Activated effector memory CD4-positive, alpha-beta T cell treated with anti-CD3 and anti-CD28 coated beads, Interleukin-2, amount 50 U/mL, for 16 hours (primary cell): Measurements from ENCODE around the gene ANKRD13B.

Experiments
- DNase-seq: peaks from one replicate; pipeline ENCODE4 v3.0.0-alpha.2; 2020

Gene ANKRD13B

DNA sequence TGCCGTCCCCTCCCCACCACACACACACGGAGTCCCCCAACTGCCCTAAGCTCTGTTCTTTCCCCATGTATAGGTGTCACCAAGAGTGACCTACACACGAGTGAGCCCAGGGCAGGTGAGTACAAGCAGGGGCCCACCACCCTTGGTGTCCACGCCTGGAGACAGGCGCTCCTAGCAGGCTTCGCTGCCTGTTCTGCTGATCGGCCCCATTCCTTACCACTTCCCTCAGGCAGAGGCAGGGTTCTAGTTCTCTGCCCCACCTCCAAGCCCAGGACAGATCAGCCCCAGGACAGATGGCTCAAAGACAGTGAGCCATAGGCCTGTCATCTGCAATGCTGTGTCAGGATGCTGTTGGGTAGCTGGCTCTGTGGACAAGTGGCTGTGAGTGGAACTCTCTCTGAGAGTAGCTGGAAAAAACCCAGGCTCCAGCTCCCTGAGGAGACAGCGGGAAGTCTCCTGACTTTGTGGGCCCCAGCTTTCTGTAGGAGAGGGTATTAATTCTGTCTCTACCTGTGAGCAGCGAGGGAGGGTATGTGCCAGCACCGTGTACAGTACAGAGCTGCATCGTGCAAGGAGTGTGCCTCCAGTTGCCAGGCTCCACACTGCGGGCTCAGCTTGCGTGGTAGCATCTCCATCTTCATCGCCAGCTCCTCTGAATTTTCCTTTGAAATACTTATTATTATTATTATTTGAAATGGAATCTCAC, 23.5 kb upstream of the ANKRD13B start:
- DNase-seq, result peak; percentile 64

DNA sequence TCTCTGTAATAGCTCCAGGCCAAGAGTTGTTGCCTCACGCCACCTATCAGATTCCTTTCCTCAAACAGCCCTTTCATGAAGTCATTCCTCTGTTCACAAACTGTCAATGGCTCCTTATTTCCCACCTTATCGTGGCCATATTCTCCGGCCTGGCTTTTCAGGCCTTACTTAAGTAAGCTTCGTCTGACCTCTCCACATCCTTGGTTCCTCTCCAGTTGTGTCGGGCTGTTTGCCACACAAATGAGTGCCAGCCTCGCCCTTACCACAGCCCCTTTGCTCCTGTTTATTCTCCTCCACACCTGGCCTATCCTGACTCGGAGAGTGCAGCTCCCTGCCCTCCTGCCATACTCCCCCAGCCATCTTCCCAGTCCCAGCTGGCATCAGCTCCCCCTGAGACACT, 22.4 kb upstream of the ANKRD13B start:
- DNase-seq, result no peak

DNA sequence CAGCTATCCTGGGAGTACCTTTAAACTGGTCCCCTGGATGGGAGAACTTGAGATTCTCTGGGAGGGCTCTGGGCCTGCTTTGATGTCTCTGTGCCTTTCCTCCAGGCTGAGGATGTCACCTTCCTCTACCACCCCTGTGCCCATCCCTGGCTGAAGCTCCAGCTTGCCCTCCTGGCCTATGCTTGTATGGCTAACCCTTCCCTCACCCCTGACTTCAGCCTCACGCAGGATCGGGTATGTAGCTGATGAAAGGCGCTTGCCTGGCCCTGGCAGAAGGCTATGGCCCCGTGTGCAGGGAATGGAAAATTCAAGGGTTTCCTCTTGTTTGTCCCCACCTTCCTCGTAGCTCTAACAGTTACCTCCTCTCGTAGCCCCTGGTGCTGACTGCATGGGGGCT, 21.4 kb upstream of the ANKRD13B start:
- DNase-seq, result no peak

DNA sequence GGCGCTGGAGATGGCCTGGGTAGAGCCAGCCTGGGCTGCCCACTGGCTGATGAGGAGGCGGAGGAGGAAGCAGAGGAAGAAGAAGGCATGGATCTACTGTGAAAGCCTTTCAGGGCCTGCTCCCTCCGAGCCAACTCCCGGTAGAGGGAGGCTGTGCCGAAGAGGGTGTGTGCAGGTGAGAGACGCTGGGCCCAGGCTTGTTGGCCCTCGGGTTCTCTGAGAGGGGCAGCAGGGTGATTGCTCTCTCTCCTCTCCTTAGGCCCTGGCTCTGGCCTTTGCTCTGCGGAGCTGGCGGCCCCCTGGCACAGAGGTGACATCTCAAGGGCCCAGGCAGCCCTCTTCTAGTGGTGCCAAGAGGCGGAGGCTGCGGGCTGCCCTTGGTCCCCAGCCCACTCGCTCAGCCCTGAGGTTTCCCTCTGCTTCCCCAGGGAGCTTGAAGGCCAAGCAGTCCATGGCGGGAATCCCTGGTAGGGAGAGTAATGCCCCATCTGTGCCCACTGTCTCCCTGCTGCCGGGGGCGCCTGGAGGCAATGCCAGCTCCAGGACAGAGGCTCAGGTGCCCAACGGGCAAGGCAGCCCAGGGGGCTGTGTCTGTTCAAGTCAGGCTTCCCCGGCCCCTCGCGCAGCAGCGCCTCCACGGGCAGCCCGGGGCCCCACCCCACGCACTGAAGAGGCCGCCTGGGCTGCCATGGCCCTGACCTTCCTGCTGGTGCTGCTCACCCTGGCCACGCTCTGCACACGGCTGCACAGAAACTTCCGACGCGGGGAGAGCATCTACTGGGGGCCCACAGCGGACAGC, 20.9 kb upstream of the ANKRD13B start:
- DNase-seq, result no peak

DNA sequence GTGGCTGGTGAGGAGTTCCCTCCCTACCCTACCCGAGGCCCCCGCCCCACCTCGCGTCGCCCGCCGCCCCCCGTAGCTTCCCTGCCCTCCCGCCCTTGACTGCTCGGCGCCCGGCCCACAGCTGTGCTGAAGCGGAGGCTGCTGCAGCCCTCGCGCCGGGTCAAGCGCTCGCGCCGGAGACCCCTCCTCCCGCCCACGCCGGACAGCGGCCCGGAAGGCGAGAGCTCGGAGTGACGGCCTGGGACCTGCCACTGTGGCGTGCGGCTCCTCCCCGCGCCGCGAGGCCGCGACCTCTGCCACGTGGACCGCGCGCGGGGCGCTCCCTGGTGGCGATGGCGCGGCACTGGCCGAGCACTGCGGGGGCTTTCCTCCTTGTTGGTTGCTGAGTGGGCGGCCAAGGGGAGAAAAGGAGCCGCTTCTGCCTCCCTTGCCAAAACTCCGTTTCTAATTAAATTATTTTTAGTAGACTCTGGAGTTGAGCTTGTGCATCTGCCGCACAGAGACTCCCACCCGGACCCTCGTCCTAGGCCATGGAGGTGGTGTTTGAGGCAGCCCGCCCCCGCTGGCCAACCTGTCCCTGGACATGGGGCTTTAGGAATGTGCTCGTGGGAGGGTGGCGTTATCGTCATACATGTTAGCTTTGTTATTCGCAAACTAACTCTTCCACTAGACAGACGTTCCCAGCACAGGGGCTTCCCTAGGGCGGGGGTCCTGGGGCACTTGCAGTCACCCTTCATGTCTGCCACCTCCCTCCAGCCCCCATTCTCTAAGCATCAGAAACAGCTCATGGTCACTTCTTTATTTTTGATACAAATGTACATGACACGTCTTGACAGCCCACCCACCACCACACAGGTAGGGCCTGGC, 20.0 kb upstream of the ANKRD13B start:
- DNase-seq, result peak; percentile 88

DNA sequence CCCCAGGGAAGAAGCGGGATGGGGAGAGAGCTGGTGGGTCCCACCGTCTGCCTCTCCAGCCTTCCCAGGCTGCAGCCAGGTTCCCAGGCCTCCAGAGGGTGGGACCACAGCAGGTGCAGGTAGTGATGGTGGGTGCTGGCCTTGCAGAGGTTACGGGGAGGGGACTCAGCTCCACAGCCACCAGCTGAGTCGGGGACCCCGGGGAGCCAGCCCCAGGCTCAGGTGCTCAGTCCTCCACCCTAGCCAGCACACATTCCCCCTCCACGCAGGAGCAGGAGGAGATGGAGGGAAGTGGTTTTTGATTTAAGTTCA, 19.4 kb upstream of the ANKRD13B start:
- DNase-seq, result no peak

DNA sequence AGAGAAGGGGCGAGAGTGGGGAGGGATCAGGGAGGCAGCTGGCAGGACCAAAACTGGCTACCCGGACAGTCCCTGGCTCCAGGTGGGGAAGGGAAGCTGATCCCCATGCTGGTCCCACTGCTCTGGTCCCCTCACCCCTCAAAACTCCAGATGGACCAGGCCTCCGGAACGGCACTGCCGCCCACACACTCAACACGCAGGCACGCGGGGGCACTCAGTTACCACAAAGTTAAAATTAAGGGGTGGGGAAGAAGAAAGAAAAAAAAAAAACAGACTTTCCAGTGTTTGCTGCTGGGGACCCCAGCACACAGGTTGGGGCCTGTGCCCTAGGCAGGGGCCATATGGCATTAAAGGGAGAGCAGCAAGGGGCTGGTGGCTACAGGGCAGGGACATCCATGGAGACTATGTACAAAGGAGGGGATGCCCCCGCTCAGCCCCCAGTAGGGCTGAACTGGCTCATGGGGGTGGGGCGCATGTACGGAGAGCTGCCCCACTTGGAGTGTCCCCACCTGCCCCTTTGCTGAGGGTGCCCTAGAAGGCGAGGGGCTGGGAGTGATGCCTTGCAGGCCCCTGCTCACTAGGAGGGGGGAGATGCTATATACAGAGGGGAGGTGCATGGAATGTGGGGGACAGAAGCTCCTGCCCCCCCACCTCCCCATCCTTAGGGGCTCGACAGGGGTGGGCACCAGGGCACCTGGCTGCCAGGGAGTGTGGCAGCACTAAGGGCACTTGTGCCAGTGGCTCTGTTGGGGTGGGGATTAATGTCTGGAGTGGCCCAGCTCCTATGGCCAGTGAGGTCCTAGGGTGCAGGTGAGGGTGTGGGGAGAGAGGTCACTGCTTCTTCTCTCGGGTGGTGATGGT, 18.8 kb upstream of the ANKRD13B start:
- peak; percentile 63 for DNase-seq

DNA sequence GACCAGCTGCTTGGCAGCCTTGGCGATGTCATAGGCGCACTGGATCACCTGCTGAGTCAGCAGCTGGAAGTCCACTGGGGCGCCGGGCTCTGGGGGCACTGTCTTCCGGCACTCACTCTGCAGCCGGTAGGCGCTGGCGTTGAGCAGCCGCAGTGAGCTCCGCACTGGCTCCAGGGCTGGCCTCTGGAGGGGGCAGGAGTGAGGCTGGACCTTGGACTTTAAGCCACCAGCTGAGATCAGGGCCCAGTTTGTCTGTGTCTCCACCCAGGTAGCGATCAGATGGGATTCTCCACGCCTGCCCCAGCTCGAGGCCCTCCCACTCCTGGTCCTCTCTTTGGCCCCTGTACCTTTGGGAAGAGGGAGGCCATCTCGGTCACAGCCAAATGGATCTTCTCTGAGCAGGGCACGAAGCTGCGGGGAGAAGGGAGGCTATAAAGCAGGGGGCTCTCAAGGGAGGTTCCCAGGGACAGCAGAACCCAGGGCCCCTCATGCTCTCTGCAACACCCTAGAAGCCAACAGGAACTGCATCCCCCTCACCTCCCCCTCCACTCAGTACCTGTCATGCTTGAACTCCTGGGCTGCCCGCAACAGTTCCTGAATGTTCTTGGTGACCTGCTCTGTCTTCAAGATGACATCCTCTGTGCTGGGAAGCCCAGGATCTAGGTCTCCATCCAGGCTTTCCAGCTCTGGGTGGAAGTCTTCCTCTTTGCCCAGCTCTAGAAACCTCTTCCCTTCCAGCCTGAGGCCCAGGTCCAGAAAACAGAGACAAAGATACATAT, 18.0 kb upstream of the ANKRD13B start:
- peak; percentile 54 for DNase-seq

DNA sequence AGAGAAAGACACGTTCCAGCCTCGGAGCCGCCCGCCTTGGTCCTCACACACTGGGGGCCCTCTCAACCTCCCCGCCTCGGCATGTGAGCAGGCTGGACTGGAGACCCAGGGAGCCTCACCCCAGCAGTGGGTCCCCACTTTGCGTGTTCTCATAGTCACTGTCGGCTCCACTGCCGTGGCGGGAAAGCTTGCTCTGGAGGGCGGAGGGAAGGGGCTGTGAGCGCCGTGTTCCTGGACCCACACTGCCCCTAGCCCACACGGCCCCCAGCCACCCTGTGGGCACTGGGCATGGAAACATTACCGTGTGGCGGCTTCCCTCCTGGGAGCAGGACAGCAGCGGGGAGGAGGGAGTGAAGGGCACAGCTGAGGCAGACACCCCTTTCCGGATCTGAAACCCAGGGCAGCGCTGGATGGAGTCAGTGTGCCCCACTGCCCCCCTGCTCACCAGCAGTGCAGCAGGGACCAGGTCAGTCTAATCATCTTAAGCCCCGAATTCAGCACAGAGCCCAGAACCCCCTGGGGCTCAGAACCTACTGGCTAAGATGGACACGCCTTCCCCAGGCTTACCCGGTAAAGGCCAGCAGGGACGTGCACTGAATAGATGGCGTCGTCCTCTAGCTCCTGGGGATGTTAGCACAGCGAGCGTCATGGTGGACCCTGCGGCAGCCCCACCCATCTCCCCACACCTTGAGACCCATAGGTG, 17.3 kb upstream of the ANKRD13B start:
- no peak for DNase-seq

DNA sequence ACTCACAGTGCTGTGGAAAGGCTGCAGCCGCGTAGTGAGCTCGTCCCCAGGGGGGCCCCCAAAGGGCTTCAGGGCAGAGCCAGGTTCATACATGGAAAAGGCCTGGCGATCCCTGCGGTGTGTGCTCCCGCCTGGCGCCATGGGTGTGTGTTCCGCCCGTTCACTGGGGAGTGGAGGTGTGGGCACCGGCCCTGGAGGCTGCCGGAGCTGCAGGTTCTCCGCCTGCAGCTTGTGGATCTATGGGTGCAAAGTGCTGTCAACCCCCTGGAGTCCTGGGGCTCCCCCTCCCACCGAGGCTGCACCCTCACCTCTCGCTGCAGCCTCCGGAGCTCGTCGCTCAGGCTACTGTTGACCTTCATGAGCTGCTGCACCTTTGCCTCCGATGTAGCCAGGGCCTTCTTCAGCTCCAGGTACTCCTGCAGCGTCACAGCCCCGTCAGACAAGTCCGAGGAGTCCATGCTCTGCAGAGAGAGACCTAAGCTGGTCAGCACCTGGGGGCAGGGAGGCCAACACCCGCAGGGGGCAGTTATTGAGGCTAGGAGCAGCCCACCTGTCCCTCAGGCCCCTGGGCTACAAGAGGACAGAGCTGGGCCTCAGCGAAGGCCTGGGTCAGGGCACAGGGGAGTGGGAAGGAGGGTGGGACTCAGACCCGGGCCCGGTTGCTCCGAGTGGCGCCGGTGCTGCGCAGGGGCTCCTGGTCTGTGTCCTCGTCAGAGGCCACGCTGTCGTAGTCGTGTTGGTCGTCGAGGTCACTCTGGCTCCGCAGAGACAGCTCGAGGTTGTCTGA, 16.5 kb upstream of the ANKRD13B start:
- peak; percentile 62 for DNase-seq

DNA sequence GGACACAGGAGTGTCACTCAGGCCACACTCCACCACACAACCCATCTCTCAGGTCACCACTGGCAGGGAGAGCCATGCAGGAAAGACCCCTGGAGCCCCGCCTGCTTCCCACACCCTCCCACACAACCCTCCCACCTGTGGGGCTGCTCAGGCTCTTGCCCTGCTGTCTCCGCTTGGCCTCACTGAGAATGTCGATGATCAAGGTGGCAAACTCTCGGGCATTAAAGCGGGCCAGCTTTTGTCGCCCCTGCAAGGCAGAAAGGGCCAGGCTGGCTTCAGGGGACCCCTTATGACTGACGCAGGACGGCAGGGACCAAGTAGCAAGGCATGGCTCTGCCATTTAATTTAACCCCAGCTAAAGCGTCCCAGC, 15.9 kb upstream of the ANKRD13B start:
- DNase-seq, result no peak

DNA sequence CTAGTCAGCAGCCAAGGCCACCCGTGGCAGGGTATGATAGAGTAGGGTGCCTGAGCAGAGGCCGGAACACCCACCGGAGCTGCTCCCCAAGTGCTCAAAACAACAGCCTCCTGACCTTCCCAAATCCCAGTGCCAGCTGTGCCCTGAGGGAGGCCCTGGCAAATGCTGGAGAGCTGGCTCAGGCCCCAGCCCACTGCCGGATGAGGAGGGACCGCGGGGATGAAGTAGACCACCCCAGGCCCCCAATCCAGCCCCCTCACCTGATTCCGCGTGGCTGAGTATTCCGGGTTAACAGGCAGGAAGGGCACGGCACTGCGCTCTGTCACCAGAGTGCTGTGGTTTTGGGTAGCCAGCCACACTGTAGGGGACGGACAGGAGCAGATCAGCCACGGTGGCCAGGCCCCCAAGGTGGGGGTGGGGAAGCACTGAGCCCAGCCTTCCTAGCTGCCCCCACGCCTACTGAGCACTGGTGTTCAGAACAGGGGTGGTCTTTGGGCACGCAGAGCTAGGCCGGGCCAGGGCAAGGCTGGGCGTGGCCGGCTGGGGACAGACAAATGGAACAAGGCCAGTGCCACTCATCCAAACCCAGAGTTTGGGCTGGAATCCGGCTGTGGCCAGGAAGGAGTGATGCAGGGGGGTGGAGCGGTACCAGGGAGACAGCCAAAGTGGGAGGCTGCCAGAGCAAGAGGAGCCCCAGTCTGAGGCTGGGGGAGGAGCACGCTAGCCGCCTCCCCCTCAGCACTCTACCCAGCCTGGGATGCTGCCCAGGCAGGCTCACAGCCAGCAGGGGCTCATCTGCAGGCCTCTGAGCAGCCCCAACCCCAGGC, 15.3 kb upstream of the ANKRD13B start:
- no peak for DNase-seq

DNA sequence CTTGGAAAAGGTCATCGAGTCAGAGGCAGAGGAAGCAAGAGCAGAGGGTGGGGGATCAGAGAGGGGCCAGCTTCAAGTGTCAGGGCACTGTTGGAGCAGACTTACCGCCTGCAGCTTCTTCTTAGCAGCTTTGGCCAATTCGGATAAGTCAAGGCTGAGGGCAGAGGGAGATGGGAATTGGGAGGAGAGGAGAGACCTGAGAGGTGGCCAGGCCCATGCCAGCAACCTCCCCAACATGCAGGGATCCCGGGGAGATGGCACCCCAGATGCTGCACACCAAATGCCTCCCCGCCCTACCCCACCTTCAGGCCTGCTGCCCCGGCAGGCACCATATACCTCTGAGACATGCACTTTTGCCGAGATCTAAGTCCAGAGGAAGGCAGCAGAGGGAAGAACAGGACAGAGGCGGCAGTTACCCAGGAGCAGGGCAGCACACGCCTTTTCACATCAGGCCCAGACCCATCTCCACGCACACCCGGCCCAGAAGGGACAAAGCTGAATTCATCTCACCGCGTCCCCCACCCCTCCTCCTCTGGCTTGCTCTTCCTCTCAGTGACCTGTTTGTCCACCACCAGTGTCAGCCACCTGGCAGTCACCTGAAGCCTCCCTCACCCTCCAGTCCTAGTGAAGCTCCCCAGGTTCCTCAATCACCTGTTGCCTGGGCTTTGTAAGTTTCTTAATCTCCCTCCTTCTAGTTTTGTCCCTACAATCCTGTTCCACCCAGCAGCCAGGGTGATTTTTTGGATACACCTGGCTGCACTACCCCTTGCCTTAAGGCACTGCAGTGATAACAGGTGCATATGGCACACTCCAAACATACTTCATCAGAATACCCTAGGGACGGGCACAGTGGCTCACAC, 14.1 kb upstream of the ANKRD13B start:
- no peak for DNase-seq

DNA sequence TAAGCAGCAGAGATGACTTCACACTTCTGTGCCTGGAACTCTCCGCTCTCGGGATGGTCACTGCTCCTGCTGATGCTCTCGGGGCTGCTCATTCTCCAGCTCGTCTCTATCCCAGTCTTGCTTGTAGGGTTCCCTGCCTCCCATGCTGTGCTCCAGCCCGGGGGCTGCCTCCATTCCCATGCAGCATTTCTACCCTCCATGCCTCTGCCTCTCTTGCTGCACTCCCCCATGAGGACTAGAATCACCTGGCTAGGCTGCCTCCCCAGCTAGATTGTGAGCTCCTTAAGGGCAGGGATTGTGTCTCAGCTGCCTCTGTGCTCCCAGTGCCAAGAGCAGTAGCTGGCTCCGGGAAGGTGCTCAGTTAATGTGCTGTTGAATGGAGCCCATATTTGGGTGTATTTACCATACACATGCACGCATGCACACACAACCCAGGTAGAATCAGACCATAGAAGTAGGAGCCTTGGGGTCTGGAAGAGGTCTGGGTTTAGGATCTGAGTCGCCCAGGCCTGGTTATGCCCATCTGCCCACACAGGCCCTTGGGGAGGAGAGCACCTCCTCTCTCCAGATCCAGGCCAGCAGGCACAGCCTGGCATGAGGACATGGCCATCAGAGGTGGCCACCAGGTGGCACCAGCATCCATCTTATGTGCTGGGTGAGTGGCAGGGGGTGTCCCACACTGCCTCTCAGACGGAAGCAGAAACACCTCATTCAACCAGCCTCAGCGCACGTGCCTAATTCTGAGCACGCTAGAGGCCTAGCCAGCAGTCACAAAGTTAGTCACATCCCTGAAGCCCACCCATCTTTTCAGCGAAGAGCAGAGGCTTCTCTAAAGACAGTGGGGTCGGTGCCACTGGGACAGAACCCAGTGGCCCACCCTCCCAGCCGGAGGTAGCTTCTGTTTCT, 12.8 kb upstream of the ANKRD13B start:
- peak; percentile 96 for DNase-seq

DNA sequence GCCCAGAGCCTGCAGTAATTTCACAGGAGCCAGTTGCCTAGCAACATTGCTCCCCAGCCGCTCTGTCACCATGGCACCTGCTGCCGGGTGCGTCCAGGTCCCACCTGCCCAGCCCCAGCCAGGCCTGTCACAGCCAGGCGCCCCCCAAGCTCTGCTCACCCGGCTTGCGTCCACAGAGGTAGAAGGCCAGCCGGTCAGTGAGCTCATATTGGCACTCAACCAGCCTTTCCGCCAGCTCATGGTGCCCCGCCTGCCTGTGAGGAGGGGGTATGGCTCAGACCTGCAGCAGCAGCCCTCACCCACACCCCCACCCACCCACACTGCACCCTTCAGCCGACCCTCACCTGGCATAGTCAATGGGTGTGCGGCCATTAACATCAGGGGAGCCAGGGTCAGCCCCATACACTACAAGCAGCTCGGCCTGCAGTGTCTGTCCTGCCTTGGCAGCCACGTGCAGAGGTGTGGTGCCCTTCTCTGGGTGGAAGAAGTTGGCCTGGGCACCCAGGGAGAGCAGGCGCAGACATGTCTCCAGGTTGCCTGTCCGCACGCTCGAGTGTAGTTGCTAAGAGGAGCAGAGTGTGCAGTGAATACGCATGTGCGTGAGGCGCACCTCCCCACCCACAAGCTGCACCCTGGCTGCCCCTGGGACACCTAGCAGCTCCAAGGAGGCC, 11.2 kb upstream of the ANKRD13B start:
- DNase-seq, result peak; percentile 59

DNA sequence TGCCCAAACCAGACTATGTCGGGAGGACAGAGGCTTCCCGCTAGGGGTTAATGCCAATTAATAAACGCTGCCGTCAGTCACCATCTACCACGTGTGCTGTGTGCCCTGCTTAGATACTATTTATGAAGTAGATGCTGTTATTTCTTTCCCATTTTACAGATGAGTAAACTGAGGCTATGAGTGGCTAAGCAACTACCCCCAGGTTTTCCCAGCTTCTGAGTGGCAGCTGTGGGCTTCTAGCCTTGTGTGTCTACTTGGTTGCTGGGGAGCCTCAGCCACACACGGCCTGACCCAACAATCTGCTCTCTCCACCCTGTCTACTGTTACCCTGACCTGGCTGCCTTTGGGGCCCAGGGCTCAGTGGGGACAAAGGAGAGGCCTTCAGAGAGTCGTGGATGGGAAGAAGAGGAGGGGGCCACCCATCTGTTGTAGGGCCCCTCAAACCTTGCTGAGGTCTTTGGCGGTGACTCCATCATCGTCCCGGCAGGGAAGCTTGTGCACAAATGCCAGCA, 10.6 kb upstream of the ANKRD13B start:
- peak; percentile 38 for DNase-seq

DNA sequence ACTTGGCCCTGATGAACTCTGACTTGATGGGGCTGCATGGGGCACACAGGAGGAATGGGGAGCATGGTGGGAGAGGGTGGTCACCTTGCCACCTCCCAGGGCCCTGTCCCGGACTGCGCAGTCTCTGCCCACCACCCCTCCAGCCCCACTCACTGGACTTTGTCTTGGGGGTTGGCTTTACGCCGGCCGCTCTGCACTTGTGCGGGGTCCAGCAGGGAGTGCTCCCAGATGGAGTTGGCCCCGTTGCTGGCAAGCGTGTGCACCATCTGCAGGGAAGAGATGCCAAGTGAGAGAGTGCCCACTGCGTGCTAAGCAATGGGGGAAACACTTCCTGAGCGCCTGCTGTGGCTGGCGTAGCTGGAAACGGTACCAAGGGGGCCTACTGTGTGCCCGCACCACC, 10.2 kb upstream of the ANKRD13B start:
- DNase-seq, result peak; percentile 39
